Upper lobe of left lung (tissue), 6 donors: ENCODE measurements around the gene MSI2. TPM values are rescaled to one million over a fixed set of nuclear protein-coding genes. Genes with fewer than 3 reads are reported as not detected.

Experiments used
- ATAC-seq, 2 donors: fragments of 200-7000 bp; cut with Tn5 transposase; one replicate each; pipeline ENCODE4 v1.9.1; 2022; ENCODE audit warnings: mild to moderate bottlenecking in 2 of 2, moderate library complexity in 2 of 2; ENCODE audit not compliant: low FRiP score in 2 of 2
- DNase-seq, 2 donors: peaks; one replicate each; pipeline ENCODE4 v3.0.0-alpha.2; 2019 to 2020
- H3K27ac ChIP-seq, 4 donors: fragments of 200-600 bp; sonication (generic); one replicate each; pipeline ENCODE4 v1.5.1; 2016 to 2019
- H3K27me3 ChIP-seq, 4 donors: fragments of 200-600 bp; sonication (generic); one replicate each; pipeline ENCODE4 v1.5.1; 2017 to 2019
- H3K36me3 ChIP-seq, 4 donors: fragments of 200-600 bp; sonication (generic); one replicate each; pipeline ENCODE4 v1.5.1; 2016 to 2019
- H3K4me1 ChIP-seq, 4 donors: fragments of 200-600 bp; sonication (generic); one replicate each; pipeline ENCODE4 v1.5.1; 2018 to 2019
- H3K4me3 ChIP-seq, 4 donors: fragments of 200-600 bp; sonication (generic); one replicate each; pipeline ENCODE4 v1.5.1; 2017 to 2019; ENCODE audit warnings: mild to moderate bottlenecking in 2 of 4, moderate library complexity in 1 of 4
- H3K9me3 ChIP-seq, 4 donors: fragments of 200-600 bp; sonication (generic); one replicate each; pipeline ENCODE4 v1.5.1; 2018 to 2019
- CTCF ChIP-seq, 6 experiments: fragments of 450-650 bp in 4 of 6; fragments of 200-600 bp in 2 of 6; sonication (generic) in 2 of 6; IDR thresholded peaks; one replicate each; pipeline ENCODE4 v1.5.1; 2016 to 2019; ENCODE audit warnings: antibody characterized with exemption in 6 of 6
- EP300 ChIP-seq, 4 donors: sonication (generic); formaldehyde crosslinking; IDR thresholded peaks; one replicate each; pipeline ENCODE4 v1.5.1; 2017; ENCODE audit warnings: antibody characterized with exemption in 4 of 4, control low read depth in 2 of 4
- POLR2A ChIP-seq, 4 donors: fragments of 450-650 bp; IDR thresholded peaks; one replicate each; pipeline ENCODE4 v1.5.1; 2016 to 2017; ENCODE audit warnings: antibody characterized with exemption in 4 of 4, mild to moderate bottlenecking in 2 of 4
- POLR2AphosphoS5 ChIP-seq, 2 donors: sonication (generic); formaldehyde crosslinking; IDR thresholded peaks; one replicate each; pipeline ENCODE4 v1.5.1; 2017; ENCODE audit warnings: antibody characterized with exemption in 2 of 2
- WGBS, 2 donors: methylation state at CpG; one replicate each; pipeline ENCODE4 v1.1.5; 2017 to 2018; 5-methylcytosine and 5-hydroxymethylcytosine counted together
- total RNA-seq, 6 donors: library from RNA; depleted of rRNA in 4 of 6; stranded (reverse); fragments of >200 nt in 4 of 6; gene quantifications; one replicate each; pipeline versions ENCODE4 v1.1.0 to v1.2.1, GENCODE V29; 2016 to 2021
- donor health status: DM: no; HTN: no; CAD: no; lungs with moderate emphysema.
- donor health status: DM: no; HTN: yes; CAD: no; lungs with severe emphysema.

MSI2 gene
- total RNA-seq, 6 donors from 2014 or later: 20.1 to 44.0 (median 32.2) TPM

GRCh38 chr17:57482657-57483056, 226.3 kb downstream of the MSI2 start:
- Histone ChIP-seq H3K9me3 (no peaks in the 10 kb centered on the region), H3K27me3 (no peaks in the 10 kb centered on the region), H3K36me3 (no peaks in the 10 kb centered on the region), H3K4me3 (no peak overlapping the region), H3K4me1 (peaks cover 0 to 10% (median 8%) of the 10 kb centered on the region in 4 donors), H3K27ac (no peak overlapping the region)
- 94 to 100% methylated on average over 2 of the region's 2 CpGs for WGBS, 2 donors
- DNase-seq (no peak), ATAC-seq (no peak)
- no peak for TF ChIP-seq POLR2A (IDR thresholded peaks at IDR 0.05)
- TF ChIP-seq EP300 (IDR thresholded peaks at IDR 0.05): no peak
- TF ChIP-seq POLR2AphosphoS5 (IDR thresholded peaks at IDR 0.05): no peak
- TF ChIP-seq CTCF (IDR thresholded peaks at IDR 0.05): no peak

- ATAC-seq: no peak
- WGBS, 2 donors: 89 to 90% methylated on average over 6 of the region's 6 CpGs
- Histone ChIP-seq H3K27ac (no peak overlapping the region), H3K9me3 (no peaks in the 10 kb centered on the region), H3K4me1 (peaks cover 0 to 11% (median 9%) of the 10 kb centered on the region in 4 donors), H3K36me3 (no peaks in the 10 kb centered on the region), H3K4me3 (no peak overlapping the region), H3K27me3 (no peaks in the 10 kb centered on the region)
- DNase-seq: no peak
- TF ChIP-seq POLR2A (IDR thresholded peaks at IDR 0.05) (no peak), POLR2AphosphoS5 (IDR thresholded peaks at IDR 0.05) (no peak), EP300 (IDR thresholded peaks at IDR 0.05) (no peak), CTCF (IDR thresholded peaks at IDR 0.05) (no peak)
Observed at GRCh38 chr17:57484081-57484666, 227.9 kb downstream of the MSI2 start.

- 90% methylated on average over 10 of the region's 10 CpGs for WGBS, 2 donors
- no peaks in the 10 kb centered on the region for H3K9me3 ChIP-seq
- no peak overlapping the region for H3K27ac ChIP-seq
- no peak for ATAC-seq
- TF ChIP-seq EP300 (IDR thresholded peaks at IDR 0.05) (no peak), CTCF (IDR thresholded peaks at IDR 0.05) (no peak), POLR2AphosphoS5 (IDR thresholded peaks at IDR 0.05) (no peak), POLR2A (IDR thresholded peaks at IDR 0.05) (no peak)
- H3K4me3 ChIP-seq: no peak overlapping the region
- no peaks in the 10 kb centered on the region for H3K27me3 ChIP-seq
- peaks cover 0 to 11% (median 9%) of the 10 kb centered on the region in 4 donors for H3K4me1 ChIP-seq
- no peak for DNase-seq
- no peaks in the 10 kb centered on the region for H3K36me3 ChIP-seq
Observed at GRCh38 chr17:57484826-57485565, 228.7 kb downstream of the MSI2 start.

- peaks cover 0 to 11% (median 9%) of the 10 kb centered on the region in 4 donors for H3K4me1 ChIP-seq
- no peak for DNase-seq
- TF ChIP-seq CTCF (IDR thresholded peaks at IDR 0.05): no peak
- no peak for TF ChIP-seq EP300 (IDR thresholded peaks at IDR 0.05)
- TF ChIP-seq POLR2A (IDR thresholded peaks at IDR 0.05): no peak
- no peak for TF ChIP-seq POLR2AphosphoS5 (IDR thresholded peaks at IDR 0.05)
- H3K9me3 ChIP-seq: no peaks in the 10 kb centered on the region
- H3K36me3 ChIP-seq: no peaks in the 10 kb centered on the region
- no peaks in the 10 kb centered on the region for H3K27me3 ChIP-seq
- no peak for ATAC-seq
- 73 to 76% methylated on average over 4 of the region's 4 CpGs for WGBS, 2 donors
- no peak overlapping the region for H3K27ac ChIP-seq
- H3K4me3 ChIP-seq: no peak overlapping the region
Observed at GRCh38 chr17:57485566-57485865, 229.2 kb downstream of the MSI2 start.
